Trophoblast cell (in vitro differentiated cells and primary cell): ENCODE data around the gene PXDC1.
A peak's percentile ranks its signal among the peaks of the same experiment; 100 is the strongest.

Source experiments
- DNase-seq, 2 donors: peaks; one replicate each; pipeline ENCODE4 v3.0.0-alpha.2; 2016
- H2AFZ ChIP-seq: 2 replicates; pipeline ENCODE4 v1.6.1; 2013; ENCODE audit warnings: low read length, moderate library complexity, mild to moderate bottlenecking; ENCODE audit not compliant: insufficient read depth, poor library complexity
- H2AK5ac ChIP-seq: 2 replicates; pipeline ENCODE4 v1.6.1; 2013; ENCODE audit warnings: mild to moderate bottlenecking, low read length
- H2BK120ac ChIP-seq: 2 replicates; pipeline ENCODE4 v1.6.1; 2013; ENCODE audit warnings: low read length, mild to moderate bottlenecking, moderate library complexity; ENCODE audit not compliant: insufficient read depth, poor library complexity
- H2BK12ac ChIP-seq: 2 replicates; pipeline ENCODE4 v1.6.1; 2013; ENCODE audit warnings: mild to moderate bottlenecking, low read length, moderate library complexity
- H2BK5ac ChIP-seq: 2 replicates; pipeline ENCODE4 v1.6.1; 2013; ENCODE audit warnings: low read length, low read depth, moderate library complexity, mild to moderate bottlenecking; ENCODE audit not compliant: poor library complexity
- H3K14ac ChIP-seq: 2 replicates; pipeline ENCODE4 v1.6.1; 2013; ENCODE audit warnings: mild to moderate bottlenecking, low read length
- H3K18ac ChIP-seq: 2 replicates; pipeline ENCODE4 v1.6.1; 2013; ENCODE audit warnings: mild to moderate bottlenecking, low read length
- H3K23ac ChIP-seq: 2 replicates; pipeline ENCODE4 v1.6.1; 2013; ENCODE audit warnings: low read length
- H3K27ac ChIP-seq: 2 replicates; pipeline ENCODE4 v1.5.1; 2013; ENCODE audit warnings: low read depth, mild to moderate bottlenecking, inconsistent platforms, low read length, moderate library complexity
- H3K27me3 ChIP-seq: 2 replicates; pipeline ENCODE4 v1.6.1; 2013; ENCODE audit warnings: inconsistent platforms, mild to moderate bottlenecking, low read length, moderate library complexity; ENCODE audit not compliant: insufficient read depth
- H3K36me3 ChIP-seq, 2 experiments: 1 replicate in 1 of 2; 2 replicates in 1 of 2; pipeline ENCODE4 v1.6.1; 2013; ENCODE audit warnings: low read length in 2 of 2, mild to moderate bottlenecking in 2 of 2, moderate library complexity in 1 of 2; ENCODE audit not compliant: insufficient read depth in 2 of 2, control insufficient read depth in 1 of 2
- H3K4ac ChIP-seq: 2 replicates; pipeline ENCODE4 v1.6.1; 2013; ENCODE audit warnings: low read depth, mild to moderate bottlenecking, low read length, moderate library complexity
- H3K4me1 ChIP-seq, 2 experiments: 1 replicate in 1 of 2; 2 replicates in 1 of 2; pipeline ENCODE4 v1.6.1; 2013; ENCODE audit warnings: low read length in 2 of 2, mild to moderate bottlenecking in 2 of 2, moderate library complexity in 1 of 2; ENCODE audit not compliant: insufficient read depth in 2 of 2, control insufficient read depth in 1 of 2
- H3K4me2 ChIP-seq: 2 replicates; pipeline ENCODE4 v1.6.1; 2013; ENCODE audit warnings: inconsistent platforms, mild to moderate bottlenecking, low read length, moderate library complexity
- H3K4me3 ChIP-seq: 2 replicates; pipeline ENCODE4 v1.5.1; 2013; ENCODE audit warnings: mild to moderate bottlenecking, low read depth, low read length, inconsistent platforms
- H3K79me1 ChIP-seq: one replicate; pipeline ENCODE4 v1.6.1; 2013; ENCODE audit warnings: low read length
- H3K79me2 ChIP-seq: 2 replicates; pipeline ENCODE4 v1.6.1; 2013; ENCODE audit warnings: low read length, mild to moderate bottlenecking; ENCODE audit not compliant: control insufficient read depth, insufficient read depth, poor library complexity
- H3K9ac ChIP-seq: 2 replicates; pipeline ENCODE4 v1.6.1; 2013; ENCODE audit warnings: mild to moderate bottlenecking, low read length
- H3K9me3 ChIP-seq: 2 replicates; pipeline ENCODE4 v1.6.1; 2013; ENCODE audit warnings: low read depth, mild to moderate bottlenecking, control low read depth, inconsistent platforms, low read length; ENCODE audit not compliant: insufficient read depth
- H4K12ac ChIP-seq: 2 replicates; pipeline ENCODE4 v1.6.1; 2013; ENCODE audit warnings: low read depth, mild to moderate bottlenecking, low read length, moderate library complexity
- H4K8ac ChIP-seq: 2 replicates; pipeline ENCODE4 v1.6.1; 2013; ENCODE audit warnings: low read depth, mild to moderate bottlenecking, low read length, moderate library complexity
- H4K91ac ChIP-seq: one replicate; pipeline ENCODE4 v1.6.1; 2013; ENCODE audit warnings: low read depth, mild to moderate bottlenecking, low read length, moderate library complexity
- WGBS: extraction: QIAGEN DNeasy Blood & Tissue Kit; methylation state at CpG from one replicate; pipeline ENCODE4 v1.1.7; 2013; ENCODE audit warnings: missing lambda C conversion rate; ENCODE audit not compliant: insufficient read length, insufficient coverage; ENCODE audit errors: extremely low coverage; 5-methylcytosine and 5-hydroxymethylcytosine counted together

Gene PXDC1

DNA sequence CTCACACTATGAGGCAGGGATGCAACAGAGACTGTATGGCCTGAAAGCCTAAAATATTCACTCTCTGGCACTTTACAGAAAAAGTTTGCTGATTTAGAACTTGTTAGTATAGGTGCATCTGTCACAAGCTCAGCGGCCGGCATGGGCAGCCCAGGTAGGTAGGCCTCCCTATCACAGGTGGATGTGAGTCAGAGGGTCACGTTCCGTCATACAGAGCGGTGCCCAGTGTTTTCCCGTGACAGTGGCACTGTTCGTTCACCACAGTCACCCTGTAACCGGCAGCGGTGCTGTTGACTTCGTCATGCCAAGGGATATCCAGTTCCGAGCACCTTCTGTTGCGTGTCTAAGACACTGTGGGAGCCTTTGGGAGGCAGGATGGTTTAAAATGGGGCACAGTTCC, 32.9 kb upstream of the PXDC1 start:
- Histone ChIP-seq H4K91ac (no peak overlapping the region), H3K79me2 (no peaks in the 10 kb centered on the region), H3K18ac (no peak overlapping the region), H2BK5ac (no peak overlapping the region), H2BK120ac (no peak overlapping the region), H3K23ac (no peak overlapping the region), H2BK12ac (no peak overlapping the region), H3K27ac (no peak overlapping the region), H3K27me3 (no peaks in the 10 kb centered on the region), H3K4me2 (no peak overlapping the region), H3K36me3 (no peaks in the 10 kb centered on the region), H3K4ac (no peak overlapping the region), H3K14ac (no peak overlapping the region), H4K12ac (no peak overlapping the region), H2AFZ (no peak overlapping the region), H3K9ac (no peak overlapping the region), H3K9me3 (no peaks in the 10 kb centered on the region), H4K8ac (no peak overlapping the region), H3K4me3 (no peak overlapping the region), H3K79me1 (peaks cover 5% of the 10 kb centered on the region), H2AK5ac (no peak overlapping the region), H3K4me1 (peaks cover 0 to 5% of the 10 kb centered on the region in 2 experiments)
- no CpG with 5 or more reads among the region's 12 CpGs for WGBS
- no peak for DNase-seq

GRCh38 chr6:3782876-3783832, 31.6 kb upstream of the PXDC1 start:
- Histone ChIP-seq H3K79me1 (no peaks in the 10 kb centered on the region), H3K4ac (no peak overlapping the region), H3K23ac (no peak overlapping the region), H2AK5ac (no peak overlapping the region), H2BK120ac (no peak overlapping the region), H4K8ac (no peak overlapping the region), H3K27me3 (no peaks in the 10 kb centered on the region), H3K36me3 (no peaks in the 10 kb centered on the region), H4K91ac (no peak overlapping the region), H2BK12ac (no peak overlapping the region), H3K14ac (no peak overlapping the region), H3K18ac (no peak overlapping the region), H3K9ac (no peak overlapping the region), H3K9me3 (no peaks in the 10 kb centered on the region), H3K27ac (no peak overlapping the region), H2AFZ (no peak overlapping the region), H2BK5ac (no peak overlapping the region), H3K4me2 (no peak overlapping the region), H3K4me1 (no peaks in the 10 kb centered on the region), H3K79me2 (no peaks in the 10 kb centered on the region), H4K12ac (peak overlapping the region; percentile 49), H3K4me3 (no peak overlapping the region)
- 100% methylated on average over 2 of the region's 17 CpGs for WGBS
- no peak for DNase-seq

- H3K14ac ChIP-seq, result no peak overlapping the region
- no peak overlapping the region for H3K9ac ChIP-seq
- H3K27me3 ChIP-seq, result no peaks in the 10 kb centered on the region
- H3K79me2 ChIP-seq, result no peaks in the 10 kb centered on the region
- H2BK120ac ChIP-seq, result no peak overlapping the region
- no peak overlapping the region for H2BK12ac ChIP-seq
- H3K79me1 ChIP-seq, result no peaks in the 10 kb centered on the region
- no peak overlapping the region for H2AFZ ChIP-seq
- H3K9me3 ChIP-seq, result peaks cover 3% of the 10 kb centered on the region
- no peak overlapping the region for H2AK5ac ChIP-seq
- no peak overlapping the region for H3K18ac ChIP-seq
- H4K91ac ChIP-seq, result no peak overlapping the region
- H3K4me2 ChIP-seq, result no peak overlapping the region
- H3K27ac ChIP-seq, result no peak overlapping the region
- no peaks in the 10 kb centered on the region for H3K4me1 ChIP-seq
- H4K12ac ChIP-seq, result no peak overlapping the region
- H3K4ac ChIP-seq, result no peak overlapping the region
- WGBS, result no CpG with 5 or more reads among the region's 8 CpGs
- no peak overlapping the region for H4K8ac ChIP-seq
- DNase-seq, result no peak
- no peak overlapping the region for H3K23ac ChIP-seq
- no peak overlapping the region for H2BK5ac ChIP-seq
- no peak overlapping the region for H3K4me3 ChIP-seq
- no peaks in the 10 kb centered on the region for H3K36me3 ChIP-seq
Observed at GRCh38 chr6:3781504-3781903, 30.0 kb upstream of the PXDC1 start.

DNA sequence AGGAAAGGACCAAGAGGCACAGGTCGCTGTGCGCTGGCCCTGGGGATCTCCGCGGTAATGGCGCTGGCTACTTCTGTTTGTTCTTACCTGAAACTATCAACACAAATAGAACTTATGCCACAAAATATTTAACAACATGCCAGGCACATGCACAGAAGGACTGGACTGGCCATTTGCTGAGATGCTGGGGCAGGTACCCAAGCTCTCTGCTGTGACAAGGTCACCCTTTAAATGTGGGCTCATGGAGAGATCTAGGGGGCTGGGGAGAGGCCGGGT, 28.0 kb upstream of the PXDC1 start:
- no peak overlapping the region for H3K18ac ChIP-seq
- no peak overlapping the region for H2BK120ac ChIP-seq
- H4K12ac ChIP-seq, result no peak overlapping the region
- H2AK5ac ChIP-seq, result no peak overlapping the region
- H2BK5ac ChIP-seq, result no peak overlapping the region
- H3K4me2 ChIP-seq, result no peak overlapping the region
- DNase-seq, result no peak
- no peak overlapping the region for H4K91ac ChIP-seq
- H3K79me2 ChIP-seq, result no peaks in the 10 kb centered on the region
- peaks cover 3% of the 10 kb centered on the region for H3K9me3 ChIP-seq
- H3K27me3 ChIP-seq, result no peaks in the 10 kb centered on the region
- H3K4ac ChIP-seq, result no peak overlapping the region
- WGBS, result no CpG with 5 or more reads among the region's 6 CpGs
- no peak overlapping the region for H2AFZ ChIP-seq
- no peak overlapping the region for H3K27ac ChIP-seq
- no peak overlapping the region for H4K8ac ChIP-seq
- H3K4me3 ChIP-seq, result no peak overlapping the region
- no peak overlapping the region for H3K9ac ChIP-seq
- H3K23ac ChIP-seq, result no peak overlapping the region
- no peaks in the 10 kb centered on the region for H3K79me1 ChIP-seq
- no peak overlapping the region for H2BK12ac ChIP-seq
- no peaks in the 10 kb centered on the region for H3K4me1 ChIP-seq
- H3K36me3 ChIP-seq, result no peaks in the 10 kb centered on the region
- no peak overlapping the region for H3K14ac ChIP-seq
